AG04450 (cell line): Measurements from ENCODE around the gene PANX2. TPM values are rescaled to one million over a fixed set of nuclear protein-coding genes. Genes with fewer than 3 reads are reported as not detected.

ENCODE experiments used
- CTCF ChIA-PET: fragments of 300-600, 350-600 bp; formaldehyde crosslinking; extraction: SDS; loops from one replicate; lab custom pipeline; 2022; ENCODE audit warnings: antibody characterized with exemption, inconsistent platforms; lab: Charles Lee
- POLR2A ChIA-PET: fragments of 350-600 bp; formaldehyde crosslinking; extraction: SDS; loops from one replicate; lab custom pipeline; 2021; ENCODE audit warnings: antibody characterized with exemption, inconsistent platforms; lab: Yijun Ruan, JAX
- DNase-seq: peaks from one replicate; pipeline ENCODE4 v3.0.0-alpha.2; 2011; ENCODE audit warnings: low read depth, low spot score
- H3K27ac ChIP-seq: one replicate; pipeline ENCODE4 v1.5.1; 2012; ENCODE audit warnings: low read depth, low read length, control low read depth
- H3K27me3 ChIP-seq: one replicate; pipeline ENCODE4 v1.6.0; 2012; ENCODE audit warnings: low read length; ENCODE audit not compliant: control insufficient read depth, insufficient read depth
- H3K4me3 ChIP-seq: 2 replicates; pipeline ENCODE4 v1.5.1; 2011; ENCODE audit warnings: mild to moderate bottlenecking, low read depth, low read length, control low read depth
- H3K9me3 ChIP-seq: 2 replicates; pipeline ENCODE4 v1.5.1; 2012; ENCODE audit warnings: low read length; ENCODE audit not compliant: control insufficient read depth, insufficient read depth
- CTCF ChIP-seq: IDR thresholded peaks from 2 replicates; pipeline ENCODE4 v1.5.1; 2011; ENCODE audit warnings: low read depth, low read length, control low read depth, inconsistent platforms
- polyA plus RNA-seq: library from polyadenylated mRNA; depleted of rRNA; stranded (reverse); fragments of >200 nt; gene quantifications from 2 replicates; pipeline ENCODE4 v1.2.3, GENCODE V29; 2011

The PANX2 gene
- polyA plus RNA-seq, 1 experiment: 0.93 TPM

GRCh38 chr22:50199829-50200460 lies 29.4 kb downstream of the PANX2 start:
- Histone ChIP-seq H3K4me3 (peak overlapping the region; percentile 66), H3K27me3 (no peaks in the 10 kb centered on the region), H3K27ac (no peak overlapping the region), H3K9me3 (no peaks in the 10 kb centered on the region; the same call in 1 of the 2 replicates)
- TF ChIP-seq CTCF: no peak
- no peak for DNase-seq
- ChIA-PET POLR2A (no interaction called here), CTCF (no interaction called here)

- no peak for TF ChIP-seq CTCF
- no peak within 1 kb of the TSS for H3K27ac ChIP-seq
- no peaks in the 10 kb centered on the region; the same call in 1 of the 2 replicates for H3K9me3 ChIP-seq
- peak within 1 kb of the TSS; percentile 72 for H3K4me3 ChIP-seq
- ChIA-PET CTCF (no interaction called here), POLR2A (no interaction called here)
- peak; percentile 42 for DNase-seq
- no peaks in the 10 kb centered on the region for H3K27me3 ChIP-seq
These were observed 30.1 kb downstream of the PANX2 start, which contains the start of gene SELENOO for GRCh38 chr22:50200461-50201190. Gene SELENOO, plus strand, starts transcription at chr22:50201011. Its CDS starts 26 bp downstream, at chr22:50201037.

- no peaks in the 10 kb centered on the region for H3K27me3 ChIP-seq
- POLR2A ChIA-PET: no interaction called here
- DNase-seq: no peak
- no peak for TF ChIP-seq CTCF
- H3K27ac ChIP-seq: no peak overlapping the region
- H3K9me3 ChIP-seq: no peaks in the 10 kb centered on the region; the same call in 1 of the 2 replicates
- CTCF ChIA-PET: no interaction called here
- H3K4me3 ChIP-seq: peak overlapping the region; percentile 72
These were observed 30.9 kb downstream of the PANX2 start for GRCh38 chr22:50201191-50202129.

- ChIA-PET CTCF (no interaction called here), POLR2A (no interaction called here)
- no peaks in the 10 kb centered on the region for H3K27me3 ChIP-seq
- DNase-seq: no peak
- H3K4me3 ChIP-seq: peak overlapping the region; percentile 72
- H3K27ac ChIP-seq: no peak overlapping the region
- no peak for TF ChIP-seq CTCF
- no peaks in the 10 kb centered on the region; the same call in 1 of the 2 replicates for H3K9me3 ChIP-seq
These were observed 31.7 kb downstream of the PANX2 start for GRCh38 chr22:50202130-50202666.
